GM18907 (cell line): Measurements from ENCODE around the gene ZNF146.
"Not testable (repeated sequence)": the region's sequence is repeated elsewhere in the genome, so short reads cannot be mapped to it uniquely, and the experiment has no call there.

Experiments
- ATAC-seq: cut with Tn5 transposase; IDR thresholded peaks from one replicate; pipeline ENCODE4 v1.9.1; 2021; ENCODE audit warnings: mild to moderate bottlenecking, moderate library complexity; ENCODE audit not compliant: unreplicated experiment

Gene ZNF146

GRCh38 chr19:36233626-36234025 lies 18.7 kb downstream of the ZNF146 start:
- ATAC-seq = not testable (repeated sequence)

GRCh38 chr19:36236304-36236945 lies 21.5 kb downstream of the ZNF146 start:
- no peak for ATAC-seq

- no peak for ATAC-seq
Measured at GRCh38 chr19:36236946-36237310, 22.0 kb downstream of the ZNF146 start.

- no peak for ATAC-seq
Measured at GRCh38 chr19:36244066-36244465, 29.2 kb downstream of the ZNF146 start.

- no peak for ATAC-seq
Measured at GRCh38 chr19:36245210-36246005, 30.5 kb downstream of the ZNF146 start.

- ATAC-seq = no peak
Measured at GRCh38 chr19:36246006-36246481, 31.1 kb downstream of the ZNF146 start.

- no peak for ATAC-seq
Measured at GRCh38 chr19:36252047-36252446, 37.1 kb downstream of the ZNF146 start.

- no peak for ATAC-seq
Measured at GRCh38 chr19:36254848-36255247, 39.9 kb downstream of the ZNF146 start.

- ATAC-seq = no peak
Measured at GRCh38 chr19:36255316-36255715, 40.4 kb downstream of the ZNF146 start.

- no peak for ATAC-seq
Measured at GRCh38 chr19:36256064-36256463, 41.2 kb downstream of the ZNF146 start.

GRCh38 chr19:36256853-36257519 lies 42.1 kb downstream of the ZNF146 start:
- no peak for ATAC-seq

- no peak for ATAC-seq
Measured at GRCh38 chr19:36257520-36257876, 42.6 kb downstream of the ZNF146 start.

- no peak for ATAC-seq
Measured at GRCh38 chr19:36258028-36258875, 43.3 kb downstream of the ZNF146 start.

GRCh38 chr19:36259211-36259610 lies 44.3 kb downstream of the ZNF146 start:
- no peak for ATAC-seq

- no peak for ATAC-seq
Measured at GRCh38 chr19:36265064-36265463, 50.2 kb downstream of the ZNF146 start.

GRCh38 chr19:36265856-36266374 lies 51.0 kb downstream of the ZNF146 start:
- no peak for ATAC-seq

- no peak for ATAC-seq
Measured at GRCh38 chr19:36266375-36266961, 51.6 kb downstream of the ZNF146 start.

- no peak for ATAC-seq
Measured at GRCh38 chr19:36267061-36267845, 52.3 kb downstream of the ZNF146 start.

- not testable (repeated sequence) for ATAC-seq
Measured at GRCh38 chr19:36268081-36268480, 53.2 kb downstream of the ZNF146 start.

- ATAC-seq = not testable (repeated sequence)
Measured at GRCh38 chr19:36268591-36268990, 53.7 kb downstream of the ZNF146 start.
